Caco-2 (cell line): Measurements from ENCODE around the gene ADCY7. TPM values are rescaled to one million over a fixed set of nuclear protein-coding genes. Genes with fewer than 3 reads are reported as not detected.

Experiments used
- BruUV-seq: library from RNA; stranded (reverse); fragments of 400-500 nt; replicated peaks from 2 replicates; lab custom pipeline; 2021; lab: Mats Ljungman, UMichigan
- CTCF ChIA-PET: fragments of 300-600 bp; sonication (Branson Sonifier 250); formaldehyde crosslinking; loops from one replicate; lab custom pipeline; 2022; ENCODE audit warnings: antibody characterized with exemption; lab: Charles Lee
- POLR2A ChIA-PET: fragments of 300-600 bp; sonication (Branson Sonifier 250); formaldehyde crosslinking; loops from one replicate; lab custom pipeline; 2022; ENCODE audit warnings: antibody characterized with exemption; lab: Charles Lee
- DNase-seq, 2 experiments: peaks; one replicate each; pipeline versions ENCODE4 v3.0.0 to v3.0.0-alpha.2; 2020 to 2022
- H3K27me3 ChIP-seq: replicated peaks from 2 replicates; pipeline ENCODE4 v1.6.0; 2011; ENCODE audit warnings: low read length; ENCODE audit not compliant: control insufficient read depth, insufficient read depth
- H3K36me3 ChIP-seq: 2 replicates; pipeline ENCODE4 v1.5.1; 2011; ENCODE audit warnings: low read length; ENCODE audit not compliant: control insufficient read depth, insufficient read depth
- H3K4me1 ChIP-seq: fragments of 250-450 bp; sonication (Bioruptor Pico); 2 replicates; pipeline ENCODE4 v1.5.1; 2020; ENCODE audit warnings: mild to moderate bottlenecking
- H3K4me3 ChIP-seq: 2 replicates; pipeline ENCODE4 v1.5.1; 2011; ENCODE audit warnings: low read depth, mild to moderate bottlenecking, control low read depth, low read length
- H3K9me3 ChIP-seq: fragments of 250-450 bp; sonication (Bioruptor Pico); 2 replicates; pipeline ENCODE4 v1.5.1; 2020; ENCODE audit warnings: mild to moderate bottlenecking, moderate library complexity
- H3K27ac Mint-ChIP-seq: one replicate; pipeline ENCODE4 v1.8.0; 2022; ENCODE audit warnings: mixed read lengths; ENCODE audit not compliant: unreplicated experiment
- H3K27me3 Mint-ChIP-seq: one replicate; pipeline ENCODE4 v1.8.0; 2022; ENCODE audit warnings: mixed read lengths; ENCODE audit not compliant: insufficient read depth, unreplicated experiment
- H3K36me3 Mint-ChIP-seq: one replicate; pipeline ENCODE4 v1.8.0; 2022; ENCODE audit warnings: mild to moderate bottlenecking, mixed read lengths; ENCODE audit not compliant: insufficient read depth, unreplicated experiment
- H3K4me1 Mint-ChIP-seq: one replicate; pipeline ENCODE4 v1.8.0; 2022; ENCODE audit warnings: low read depth, mixed read lengths; ENCODE audit not compliant: unreplicated experiment
- H3K4me3 Mint-ChIP-seq: one replicate; pipeline ENCODE4 v1.8.0; 2022; ENCODE audit warnings: mild to moderate bottlenecking, moderate library complexity, mixed read lengths; ENCODE audit not compliant: unreplicated experiment
- H3K9me3 Mint-ChIP-seq: one replicate; pipeline ENCODE4 v1.8.0; 2022; ENCODE audit warnings: mixed read lengths; ENCODE audit not compliant: unreplicated experiment
- intact Hi-C: fragments of 100-400 bp; cut with micrococcal nuclease; formaldehyde crosslinking; loops from one replicate; pipeline ENCODE4 v1.10.0; 2022; ENCODE audit not compliant: unreplicated experiment
- total RNA-seq: library from RNA; stranded (reverse); gene quantifications from 2 replicates; pipeline ENCODE4 v1.2.3, GENCODE V29; 2022
- TF ChIP-seq, protein P1 (sequence below), 2 experiments: fragments of 200-600 bp in 1 of 2; IDR thresholded peaks; 1 replicate in 1 of 2; 2 replicates in 1 of 2; pipeline versions ENCODE4 v1.5.1 to v1.8.0; 2011 to 2022; ENCODE audit warnings: antibody characterized with exemption in 1 of 2, control low read depth in 1 of 2, inconsistent platforms in 1 of 2, low read depth in 1 of 2, low read length in 1 of 2, mild to moderate bottlenecking in 1 of 2, moderate library complexity in 1 of 2; ENCODE audit not compliant: insufficient read depth in 1 of 2, severe bottlenecking in 1 of 2, unreplicated experiment in 1 of 2

ADCY7 gene
- total RNA-seq, 1 experiment from 2014 or later = 54.2 TPM

DNA sequence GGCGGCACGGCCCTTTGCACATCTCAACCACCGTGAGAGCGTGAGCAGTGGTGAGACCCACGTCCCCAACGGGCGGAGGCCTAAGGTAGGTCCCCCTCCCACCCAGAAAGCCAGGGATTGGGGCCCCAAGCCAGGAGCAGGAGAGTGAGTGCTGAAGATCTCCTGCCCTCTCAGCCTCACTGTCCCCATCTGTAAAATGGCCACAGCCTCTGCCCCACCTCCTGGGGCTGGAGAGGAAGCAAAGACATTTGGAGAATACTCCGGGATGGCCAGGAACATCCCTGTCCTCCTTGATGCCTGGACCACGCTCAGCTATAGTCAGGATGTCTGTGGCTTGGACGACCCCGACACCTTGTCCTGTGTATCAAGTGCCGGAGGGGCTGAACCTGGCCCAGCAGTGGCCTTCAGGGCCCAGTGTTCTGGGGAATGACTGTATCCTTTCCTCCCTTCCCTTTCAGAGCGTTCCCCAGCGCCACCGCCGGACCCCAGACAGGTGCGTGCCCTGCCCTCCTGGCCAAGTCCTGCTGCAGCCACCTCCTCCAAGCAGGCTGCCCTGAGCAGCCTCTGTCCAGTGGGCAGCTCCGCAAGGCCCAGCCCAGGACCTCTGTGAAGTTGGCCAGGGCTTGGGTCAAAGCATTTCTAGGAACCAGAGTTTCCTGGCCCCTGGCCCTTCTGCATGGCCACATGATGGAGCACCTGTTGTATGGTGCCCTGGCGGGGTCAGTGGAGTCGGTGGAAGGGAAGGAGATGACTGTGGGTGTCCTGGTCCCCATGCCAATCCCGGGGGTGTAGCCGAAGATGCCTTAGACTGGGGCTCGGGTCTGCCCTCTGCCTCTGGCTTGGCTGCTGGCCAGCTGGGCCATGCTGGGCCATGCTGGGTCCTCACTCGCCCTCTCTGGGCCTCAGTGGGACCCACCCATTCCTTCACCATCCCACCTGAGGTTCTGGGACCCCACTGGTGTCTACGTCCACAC is 38.4 kb downstream of the ADCY7 start:
- no peak overlapping the region for H3K27ac Mint-ChIP-seq
- peaks cover 12% of the 10 kb centered on the region for H3K4me1 Mint-ChIP-seq
- no peak for DNase-seq
- ChIA-PET CTCF (no interaction called here), POLR2A (no interaction called here)
- H3K4me1 ChIP-seq = peaks cover 14% of the 10 kb centered on the region; the same call in 1 of the 2 replicates
- peaks cover 42% of the 10 kb centered on the region for H3K36me3 Mint-ChIP-seq
- no peaks in the 10 kb centered on the region for H3K9me3 Mint-ChIP-seq
- no peaks in the 10 kb centered on the region for H3K27me3 Mint-ChIP-seq
- H3K36me3 ChIP-seq = no peaks in the 10 kb centered on the region
- no peaks in the 10 kb centered on the region for H3K9me3 ChIP-seq
- intact Hi-C loops = no loop called here
- TF ChIP-seq, protein P1, sequence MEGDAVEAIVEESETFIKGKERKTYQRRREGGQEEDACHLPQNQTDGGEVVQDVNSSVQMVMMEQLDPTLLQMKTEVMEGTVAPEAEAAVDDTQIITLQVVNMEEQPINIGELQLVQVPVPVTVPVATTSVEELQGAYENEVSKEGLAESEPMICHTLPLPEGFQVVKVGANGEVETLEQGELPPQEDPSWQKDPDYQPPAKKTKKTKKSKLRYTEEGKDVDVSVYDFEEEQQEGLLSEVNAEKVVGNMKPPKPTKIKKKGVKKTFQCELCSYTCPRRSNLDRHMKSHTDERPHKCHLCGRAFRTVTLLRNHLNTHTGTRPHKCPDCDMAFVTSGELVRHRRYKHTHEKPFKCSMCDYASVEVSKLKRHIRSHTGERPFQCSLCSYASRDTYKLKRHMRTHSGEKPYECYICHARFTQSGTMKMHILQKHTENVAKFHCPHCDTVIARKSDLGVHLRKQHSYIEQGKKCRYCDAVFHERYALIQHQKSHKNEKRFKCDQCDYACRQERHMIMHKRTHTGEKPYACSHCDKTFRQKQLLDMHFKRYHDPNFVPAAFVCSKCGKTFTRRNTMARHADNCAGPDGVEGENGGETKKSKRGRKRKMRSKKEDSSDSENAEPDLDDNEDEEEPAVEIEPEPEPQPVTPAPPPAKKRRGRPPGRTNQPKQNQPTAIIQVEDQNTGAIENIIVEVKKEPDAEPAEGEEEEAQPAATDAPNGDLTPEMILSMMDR (IDR thresholded peaks at IDR 0.05; ENCODE audit: insufficient read depth in 1 of 2, low read depth in 1 of 2, low read length in 1 of 2, severe bottlenecking in 1 of 2, unreplicated experiment in 1 of 2) = no peak
- no peak overlapping the region for H3K4me3 Mint-ChIP-seq
- H3K4me3 ChIP-seq = no peak overlapping the region
- no peaks in the 10 kb centered on the region for H3K27me3 ChIP-seq
- no TSS peak for BruUV-seq

DNA sequence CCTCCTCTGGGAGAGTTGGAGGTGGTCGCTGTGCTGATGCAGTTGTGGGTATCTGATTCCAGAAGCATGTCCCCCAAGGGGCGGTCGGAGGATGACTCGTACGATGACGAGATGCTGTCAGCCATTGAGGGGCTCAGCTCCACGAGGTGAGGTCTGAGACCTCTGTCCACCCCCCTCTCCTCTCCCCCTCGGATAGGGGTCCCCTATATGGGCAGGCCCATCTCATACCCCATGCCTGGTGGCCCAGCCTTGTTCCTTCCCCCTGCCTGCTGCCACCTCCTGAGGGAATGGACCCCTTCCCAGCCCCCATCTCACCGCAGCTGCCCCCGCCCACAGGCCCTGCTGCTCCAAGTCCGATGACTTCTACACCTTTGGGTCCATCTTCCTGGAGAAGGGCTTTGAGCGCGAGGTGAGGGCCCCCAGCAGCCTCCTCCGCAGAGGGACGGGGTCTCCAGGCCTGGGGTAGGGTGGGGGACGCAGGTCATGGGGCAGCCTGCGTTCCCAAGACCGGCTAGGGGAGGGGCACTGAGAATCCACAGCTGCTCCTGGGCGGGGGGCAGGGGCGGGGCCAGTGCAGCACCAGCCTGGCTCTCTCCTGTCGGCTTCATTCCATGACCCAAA is 39.2 kb downstream of the ADCY7 start:
- Mint-ChIP-seq H3K36me3 (peaks cover 50% of the 10 kb centered on the region), H3K4me3 (no peak overlapping the region), H3K27ac (no peak overlapping the region), H3K9me3 (no peaks in the 10 kb centered on the region), H3K27me3 (no peaks in the 10 kb centered on the region), H3K4me1 (peaks cover 20% of the 10 kb centered on the region)
- BruUV-seq = no TSS peak
- Histone ChIP-seq H3K36me3 (no peaks in the 10 kb centered on the region), H3K4me3 (no peak overlapping the region), H3K27me3 (no peaks in the 10 kb centered on the region), H3K9me3 (no peaks in the 10 kb centered on the region), H3K4me1 (peaks cover 21% of the 10 kb centered on the region; the same call in 1 of the 2 replicates)
- POLR2A ChIA-PET = no interaction called here
- TF ChIP-seq, protein P1 (IDR thresholded peaks at IDR 0.05; ENCODE audit: insufficient read depth in 1 of 2, low read depth in 1 of 2, low read length in 1 of 2, severe bottlenecking in 1 of 2, unreplicated experiment in 1 of 2) = no peak
- CTCF ChIA-PET = no interaction called here
- no peak for DNase-seq
- intact Hi-C loops = no loop called here

DNA sequence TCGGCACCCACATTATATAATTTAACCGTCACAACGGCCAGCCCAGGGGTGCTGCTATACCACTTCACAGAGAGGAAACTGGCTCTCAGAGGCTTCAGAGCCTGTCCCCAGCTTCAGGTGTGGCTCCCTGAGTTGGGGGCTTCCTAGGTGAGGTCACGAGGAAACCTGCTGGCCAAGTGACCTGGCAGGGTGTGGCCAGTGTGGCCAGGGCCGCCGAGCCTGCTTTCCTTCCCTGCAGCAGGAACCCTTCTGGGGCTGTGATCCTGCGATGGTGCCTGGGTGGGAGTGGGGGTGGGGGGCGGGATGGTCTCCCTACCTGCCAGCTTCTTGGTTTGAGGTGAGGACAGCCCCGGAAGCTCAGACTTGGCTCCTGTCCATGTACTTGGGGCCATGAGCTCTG is 39.9 kb downstream of the ADCY7 start:
- BruUV-seq = no TSS peak
- peaks cover 20% of the 10 kb centered on the region for H3K4me1 Mint-ChIP-seq
- intact Hi-C loops = no loop called here
- no peak overlapping the region for H3K4me3 Mint-ChIP-seq
- ChIA-PET CTCF (interaction anchor here (0.6 kb wide), 1 partner anchor 353 kb away, joined by 3 read pairs; no protein-coding TSS in a partner anchor), POLR2A (no interaction called here)
- H3K27ac Mint-ChIP-seq = no peak overlapping the region
- Histone ChIP-seq H3K4me1 (peaks cover 19% of the 10 kb centered on the region; the same call in 1 of the 2 replicates), H3K9me3 (no peaks in the 10 kb centered on the region), H3K36me3 (no peaks in the 10 kb centered on the region), H3K4me3 (no peak overlapping the region), H3K27me3 (no peaks in the 10 kb centered on the region)
- DNase-seq = no peak
- H3K27me3 Mint-ChIP-seq = no peaks in the 10 kb centered on the region
- TF ChIP-seq, protein P1 (IDR thresholded peaks at IDR 0.05; ENCODE audit: insufficient read depth in 1 of 2, low read depth in 1 of 2, low read length in 1 of 2, severe bottlenecking in 1 of 2, unreplicated experiment in 1 of 2) = no peak
- H3K36me3 Mint-ChIP-seq = peaks cover 58% of the 10 kb centered on the region
- no peaks in the 10 kb centered on the region for H3K9me3 Mint-ChIP-seq
